ENCODE data around the gene ARHGAP12. TPM values are rescaled to one million over a fixed set of nuclear protein-coding genes. Genes with fewer than 3 reads are reported as not detected.

Gene ARHGAP12
- total and polyA plus RNA-seq, 4 donors: 8.6 to 66.0 (median 27.0) TPM

DNA sequence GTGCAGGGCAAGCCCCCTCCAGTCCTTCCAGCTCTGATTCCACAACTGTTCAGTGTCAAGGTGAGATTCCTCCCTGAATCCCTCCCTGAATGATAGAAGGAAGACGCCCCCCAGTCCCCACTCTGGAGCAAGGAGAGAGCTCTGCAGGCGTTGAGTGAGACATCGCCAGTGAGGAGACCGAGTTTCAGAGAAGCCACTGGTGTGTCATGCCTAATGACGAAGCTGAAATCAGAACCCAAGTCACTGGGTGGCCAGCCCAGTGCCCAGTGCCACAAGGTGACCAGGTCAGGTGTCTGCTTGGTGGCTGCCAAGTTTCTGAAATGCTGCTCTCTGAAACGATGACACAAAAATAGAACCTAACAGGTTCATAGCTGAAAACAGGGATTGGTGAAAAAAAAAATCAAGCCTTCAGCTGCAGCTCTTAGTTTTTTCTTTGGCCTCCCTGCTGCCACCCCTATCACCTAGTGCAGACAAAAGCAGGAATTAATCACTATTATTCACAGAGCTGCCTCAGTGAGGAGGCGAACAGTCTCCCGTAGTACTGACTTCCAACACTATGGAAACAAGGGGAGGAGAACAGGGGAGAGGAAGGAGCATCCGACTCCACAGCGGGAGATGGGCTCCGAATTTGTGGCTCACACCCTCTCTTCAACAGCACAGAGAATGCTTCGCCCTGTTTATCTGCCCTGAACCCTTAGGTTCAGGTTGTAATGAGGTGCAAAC lies 153.5 kb downstream of the ARHGAP12 start:
- Histone ChIP-seq H3K9ac (ENCODE audit: insufficient read depth in 1 of 2, low read length in 2 of 2) (no peak overlapping the region), H3K36me3 (ENCODE audit: control insufficient read depth in 4 of 4, insufficient read depth in 4 of 4, low read length in 4 of 4) (no peaks in the 10 kb centered on the region), H3K27ac (ENCODE audit: low read depth in 1 of 2, low read length in 1 of 2) (no peak overlapping the region), H3K27me3 (ENCODE audit: control insufficient read depth in 3 of 3, insufficient read depth in 3 of 3, low read length in 2 of 3) (no peaks in the 10 kb centered on the region), H3K4me3 (no peak overlapping the region), H3K4me1 (ENCODE audit: control insufficient read depth in 5 of 5, insufficient read depth in 5 of 5, low read length in 5 of 5) (peaks cover 0 to 9% (median 0%) of the 10 kb centered on the region in 5 donors), H3K9me3 (ENCODE audit: control insufficient read depth in 4 of 4, insufficient read depth in 3 of 4, low read length in 3 of 4) (peaks cover 0 to 4% (median 0%) of the 10 kb centered on the region in 4 donors)
- no peak for DNase-seq
- TF ChIP-seq, protein P1, sequence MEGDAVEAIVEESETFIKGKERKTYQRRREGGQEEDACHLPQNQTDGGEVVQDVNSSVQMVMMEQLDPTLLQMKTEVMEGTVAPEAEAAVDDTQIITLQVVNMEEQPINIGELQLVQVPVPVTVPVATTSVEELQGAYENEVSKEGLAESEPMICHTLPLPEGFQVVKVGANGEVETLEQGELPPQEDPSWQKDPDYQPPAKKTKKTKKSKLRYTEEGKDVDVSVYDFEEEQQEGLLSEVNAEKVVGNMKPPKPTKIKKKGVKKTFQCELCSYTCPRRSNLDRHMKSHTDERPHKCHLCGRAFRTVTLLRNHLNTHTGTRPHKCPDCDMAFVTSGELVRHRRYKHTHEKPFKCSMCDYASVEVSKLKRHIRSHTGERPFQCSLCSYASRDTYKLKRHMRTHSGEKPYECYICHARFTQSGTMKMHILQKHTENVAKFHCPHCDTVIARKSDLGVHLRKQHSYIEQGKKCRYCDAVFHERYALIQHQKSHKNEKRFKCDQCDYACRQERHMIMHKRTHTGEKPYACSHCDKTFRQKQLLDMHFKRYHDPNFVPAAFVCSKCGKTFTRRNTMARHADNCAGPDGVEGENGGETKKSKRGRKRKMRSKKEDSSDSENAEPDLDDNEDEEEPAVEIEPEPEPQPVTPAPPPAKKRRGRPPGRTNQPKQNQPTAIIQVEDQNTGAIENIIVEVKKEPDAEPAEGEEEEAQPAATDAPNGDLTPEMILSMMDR (IDR thresholded peaks at IDR 0.05; ENCODE audit: control extremely low read depth, extremely low read depth): no peak
- 94 to 96% methylated on average over 12 of the region's 12 CpGs for WGBS, 2 donors
- ATAC-seq (ENCODE audit: insufficient read depth, low FRiP score): no peak

DNA sequence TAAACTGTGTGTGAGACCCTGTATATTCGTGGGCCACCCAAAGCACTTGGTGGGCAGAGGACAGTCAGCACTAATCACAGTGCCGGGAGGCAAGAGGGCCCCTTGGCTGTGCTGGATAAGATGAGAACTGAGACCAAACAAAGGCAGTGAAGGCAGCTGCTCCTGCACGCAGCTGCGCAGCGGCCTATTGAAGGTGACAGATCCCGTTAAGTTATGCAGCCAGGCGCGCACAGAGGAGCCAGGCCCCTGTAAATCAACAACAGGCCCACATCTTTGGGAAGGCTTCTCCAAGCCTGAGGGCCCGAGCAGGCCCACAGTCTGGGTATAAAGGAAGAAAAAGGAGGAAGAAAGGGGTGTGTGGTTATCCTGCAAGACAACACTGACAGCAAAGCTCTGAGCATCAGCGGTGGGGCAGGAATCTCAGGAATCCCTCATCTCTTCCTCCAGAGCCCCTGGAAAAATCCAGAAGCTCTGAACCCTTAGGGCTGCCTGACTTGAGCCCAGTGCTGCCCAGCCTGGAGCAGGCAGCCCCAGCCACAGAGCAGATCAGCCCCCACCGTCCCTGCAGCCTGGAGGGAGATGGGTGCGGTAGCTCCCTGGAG lies 154.2 kb downstream of the ARHGAP12 start:
- no peaks in the 10 kb centered on the region for H3K27me3 ChIP-seq (ENCODE audit: control insufficient read depth in 3 of 3, insufficient read depth in 3 of 3, low read length in 2 of 3)
- H3K4me3 ChIP-seq: no peak overlapping the region
- H3K4me1 ChIP-seq (ENCODE audit: control insufficient read depth in 5 of 5, insufficient read depth in 5 of 5, low read length in 5 of 5): peaks cover 0 to 9% (median 0%) of the 10 kb centered on the region in 5 donors
- ATAC-seq (ENCODE audit: insufficient read depth, low FRiP score) (no peak), DNase-seq (peak; percentile 45 to 54 (median 54))
- no peaks in the 10 kb centered on the region for H3K36me3 ChIP-seq (ENCODE audit: control insufficient read depth in 4 of 4, insufficient read depth in 4 of 4, low read length in 4 of 4)
- TF ChIP-seq, protein P1 (IDR thresholded peaks at IDR 0.05; ENCODE audit: control extremely low read depth, extremely low read depth): no peak
- H3K9ac ChIP-seq (ENCODE audit: insufficient read depth in 1 of 2, low read length in 2 of 2): no peak overlapping the region
- 84 to 86% methylated on average over 12 of the region's 12 CpGs for WGBS, 2 donors
- peaks cover 0 to 4% (median 0%) of the 10 kb centered on the region in 4 donors for H3K9me3 ChIP-seq (ENCODE audit: control insufficient read depth in 4 of 4, insufficient read depth in 3 of 4, low read length in 3 of 4)
- H3K27ac ChIP-seq (ENCODE audit: low read depth in 1 of 2, low read length in 1 of 2): no peak overlapping the region

DNA sequence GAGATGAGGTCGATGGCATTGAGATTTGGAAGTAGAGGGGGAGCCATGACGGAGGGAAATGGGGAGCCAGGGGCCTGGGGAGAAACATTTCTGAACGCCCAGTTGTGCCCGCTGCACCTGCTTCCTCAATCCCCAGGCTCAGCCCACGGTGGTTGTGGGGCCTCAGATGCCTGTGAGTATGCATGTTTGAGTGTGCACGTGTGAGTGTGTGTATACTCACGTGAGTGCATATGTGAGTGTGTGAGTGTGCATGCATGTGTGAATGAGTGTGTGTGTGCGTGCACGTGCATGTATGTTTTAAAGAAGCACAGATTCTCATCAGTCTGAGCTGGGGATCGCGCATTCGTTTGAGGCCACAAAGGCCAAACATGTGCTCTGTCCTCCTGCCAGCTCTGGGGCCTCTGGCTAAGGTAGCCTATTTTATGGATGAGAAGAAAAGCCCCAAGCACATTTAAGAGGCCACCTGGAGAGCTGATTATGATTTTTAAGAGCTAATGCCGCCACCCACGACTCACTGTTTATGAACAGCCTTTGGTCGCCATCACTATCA lies 154.8 kb downstream of the ARHGAP12 start:
- DNase-seq (peak in 1 of 3 donors; percentile 19), ATAC-seq (ENCODE audit: insufficient read depth, low FRiP score) (no peak)
- peaks cover 0 to 9% (median 0%) of the 10 kb centered on the region in 5 donors for H3K4me1 ChIP-seq (ENCODE audit: control insufficient read depth in 5 of 5, insufficient read depth in 5 of 5, low read length in 5 of 5)
- H3K4me3 ChIP-seq: no peak overlapping the region
- H3K27me3 ChIP-seq (ENCODE audit: control insufficient read depth in 3 of 3, insufficient read depth in 3 of 3, low read length in 2 of 3): no peaks in the 10 kb centered on the region
- 87 to 92% methylated on average over 15 of the region's 15 CpGs for WGBS, 2 donors
- H3K36me3 ChIP-seq (ENCODE audit: control insufficient read depth in 4 of 4, insufficient read depth in 4 of 4, low read length in 4 of 4): no peaks in the 10 kb centered on the region
- H3K9me3 ChIP-seq (ENCODE audit: control insufficient read depth in 4 of 4, insufficient read depth in 3 of 4, low read length in 3 of 4): peaks cover 0 to 4% (median 0%) of the 10 kb centered on the region in 4 donors
- TF ChIP-seq, protein P1 (IDR thresholded peaks at IDR 0.05; ENCODE audit: control extremely low read depth, extremely low read depth): no peak
- H3K27ac ChIP-seq (ENCODE audit: low read depth in 1 of 2, low read length in 1 of 2): no peak overlapping the region
- no peak overlapping the region for H3K9ac ChIP-seq (ENCODE audit: insufficient read depth in 1 of 2, low read length in 2 of 2)
